ENCODE measurements around the gene MAP3K21.

DNA sequence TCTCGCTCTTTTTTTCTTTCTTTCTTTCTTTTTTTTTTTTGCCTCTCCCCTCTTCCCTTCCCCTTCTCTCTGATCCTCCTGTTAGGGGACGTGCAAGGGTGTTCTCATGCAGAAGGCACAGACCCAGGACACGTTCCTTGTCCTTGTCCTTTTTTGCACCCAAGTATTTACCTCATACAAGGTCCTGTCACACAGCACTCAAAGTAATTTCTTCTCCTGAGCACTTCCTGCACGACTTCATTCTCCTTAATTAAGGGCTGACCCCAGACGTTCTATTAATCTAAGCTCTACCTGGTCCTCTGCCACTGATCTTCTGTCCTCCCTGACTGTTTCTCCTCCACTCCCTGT is 31.6 kb upstream of the MAP3K21 start:
- no peak for TF ChIP-seq CTCF (IDR thresholded peaks at IDR 0.05)
- no peak for TF ChIP-seq POLR2AphosphoS5 (IDR thresholded peaks at IDR 0.05)
- no peak for TF ChIP-seq POLR2A (IDR thresholded peaks at IDR 0.05)
